Medulla oblongata (tissue), 1 donor: ENCODE measurements around the gene FLAD1.

Experiments used
- DNase-seq: peaks from one replicate; pipeline ENCODE4 v3.0.0-alpha.2; 2015; ENCODE audit errors: extremely low spot score

FLAD1 gene

GRCh38 chr1:155034318-155035208, 51.4 kb downstream of the FLAD1 start:
- DNase-seq = no peak

DNA sequence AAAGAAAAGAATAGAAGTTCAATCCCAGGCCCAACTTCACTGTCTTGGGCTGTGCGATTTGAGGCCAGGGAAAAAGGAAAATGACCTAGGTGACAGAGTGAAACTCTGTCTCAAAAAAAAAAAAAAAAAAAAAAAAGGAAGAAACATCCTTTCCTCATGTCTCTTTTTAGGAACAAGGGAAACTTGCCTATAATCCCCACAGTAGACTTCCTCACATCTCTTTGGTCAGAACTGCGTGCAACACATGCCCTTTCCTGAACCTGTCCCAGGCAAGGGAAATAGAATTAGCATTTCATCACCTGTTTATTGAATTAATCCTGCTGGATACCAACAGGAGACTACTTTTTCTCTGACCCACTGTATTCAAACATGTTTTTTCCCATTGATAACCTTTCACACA, 52.8 kb downstream of the FLAD1 start:
- DNase-seq = no peak

GRCh38 chr1:155037043-155037442, 53.9 kb downstream of the FLAD1 start:
- no peak for DNase-seq

DNA sequence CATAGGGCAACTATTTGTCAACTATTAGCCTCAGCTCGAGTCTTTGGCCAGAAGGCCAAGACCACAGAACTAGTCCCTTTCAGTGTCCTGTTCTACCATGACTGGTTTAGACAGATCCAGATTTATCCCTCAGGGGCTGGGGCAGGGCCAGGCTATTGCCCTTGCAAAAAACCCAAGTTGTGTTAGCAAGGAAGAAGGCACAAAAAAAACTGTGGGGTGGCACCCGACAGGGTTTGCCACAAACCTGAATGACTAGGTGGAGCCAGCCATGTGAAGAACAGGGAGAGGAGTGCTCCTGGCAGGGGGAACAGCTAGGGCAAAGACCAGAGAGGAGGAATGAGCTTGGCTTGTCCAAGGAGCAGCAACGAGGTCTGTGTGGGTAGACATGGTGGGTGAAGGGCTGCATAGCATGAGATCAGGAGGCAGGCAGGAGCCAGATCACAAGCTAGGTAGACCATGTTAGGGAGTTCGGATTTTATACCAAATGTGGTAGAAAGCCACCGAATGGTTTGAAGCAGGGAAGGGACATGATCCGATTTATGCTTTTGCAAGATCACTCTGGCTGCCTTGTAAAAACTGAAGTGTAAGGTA, 54.8 kb downstream of the FLAD1 start:
- no peak for DNase-seq

- no peak for DNase-seq
Measured at GRCh38 chr1:155038602-155039307, 55.6 kb downstream of the FLAD1 start.

GRCh38 chr1:155039308-155039669, 56.1 kb downstream of the FLAD1 start:
- DNase-seq = no peak

DNA sequence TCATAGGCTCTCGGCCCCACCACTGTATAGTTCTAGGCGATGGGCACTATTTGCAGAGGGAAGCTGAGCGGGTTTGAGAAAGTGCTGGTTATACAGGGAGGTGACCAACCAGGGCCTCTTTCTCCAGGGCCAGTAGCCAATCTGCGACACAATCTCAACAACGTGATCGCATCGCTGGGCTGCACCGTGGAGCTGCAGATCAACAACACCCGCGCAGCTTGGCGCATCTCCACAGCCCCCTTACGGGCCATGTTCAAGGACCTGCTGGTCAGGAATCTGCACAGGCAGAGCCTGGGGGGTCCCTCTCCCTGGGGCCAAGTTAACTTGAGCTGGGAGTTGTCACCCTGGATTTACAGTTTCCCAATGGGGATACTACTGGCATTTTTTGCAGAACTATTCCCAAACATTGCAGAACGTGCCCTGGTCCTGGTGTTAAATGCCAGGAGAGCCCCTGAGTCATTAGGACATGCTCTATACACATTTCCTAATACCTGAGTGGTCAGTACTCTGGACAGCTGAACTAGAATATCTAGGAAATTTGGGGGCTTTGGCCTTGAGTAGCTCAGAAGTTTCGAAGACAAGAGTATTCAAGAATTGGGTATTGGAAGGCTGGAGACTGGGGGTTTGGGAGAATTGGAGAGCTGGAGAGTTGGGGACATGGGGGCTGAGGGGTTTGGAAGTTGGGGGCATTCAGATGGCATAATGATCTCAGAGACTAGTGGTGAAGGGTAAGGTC, 57.4 kb downstream of the FLAD1 start:
- DNase-seq = no peak
